H1 (cell line): ENCODE data around the gene TSNAXIP1. TPM values are rescaled to one million over a fixed set of nuclear protein-coding genes. Genes with fewer than 3 reads are reported as not detected.

Source experiments
- BRCA1 ChIP-seq: IDR thresholded peaks from 2 replicates; pipeline ENCODE4 v1.6.1; 2012; ENCODE audit warnings: low read depth, low read length, improper control_type of control experiment
- EGR1 ChIP-seq: IDR thresholded peaks from 2 replicates; pipeline ENCODE4 v1.6.1; 2011; ENCODE audit warnings: low read depth, low read length, borderline replicate concordance
- polyA plus RNA-seq, 7 experiments: library from polyadenylated mRNA; depleted of rRNA in 3 of 7; stranded (reverse) in 5 of 7; unstranded in 2 of 7; fragments of >200 nt in 5 of 7; fragments of 200-250 nt in 2 of 7; gene quantifications; 1 replicate in 5 of 7; 2 replicates in 1 of 7; 4 replicates in 1 of 7; pipeline versions ENCODE4 v1.2.1 to v1.2.3, GENCODE V29; 2011 to 2013; ENCODE audit warnings: missing spikeins in 2 of 7, mixed read lengths in 2 of 7
- total RNA-seq: library from RNA; stranded (reverse); fragmentation: NEBNext Ultra II Directional; extraction: Animal tissue kit (Norgen Biotek cat#: 25700); gene quantifications from 2 replicates; pipeline ENCODE4 v1.2.1, GENCODE V29; 2021
- TF ChIP-seq, protein P1 (sequence below): IDR thresholded peaks from 2 replicates; pipeline ENCODE4 v1.6.1; 2011; ENCODE audit warnings: low read length, improper control_type of control experiment
- TF ChIP-seq, protein P2 (sequence below): IDR thresholded peaks from 2 replicates; pipeline ENCODE4 v1.6.1; 2011; ENCODE audit warnings: low read depth, mild to moderate bottlenecking, low read length; ENCODE audit not compliant: insufficient read depth

The TSNAXIP1 gene
- total and polyA plus RNA-seq, 2 of the 8 experiments (the other 6 are each of a cell fraction or from before 2014, with no cell fraction given), result 0.37 to 0.94 TPM

DNA sequence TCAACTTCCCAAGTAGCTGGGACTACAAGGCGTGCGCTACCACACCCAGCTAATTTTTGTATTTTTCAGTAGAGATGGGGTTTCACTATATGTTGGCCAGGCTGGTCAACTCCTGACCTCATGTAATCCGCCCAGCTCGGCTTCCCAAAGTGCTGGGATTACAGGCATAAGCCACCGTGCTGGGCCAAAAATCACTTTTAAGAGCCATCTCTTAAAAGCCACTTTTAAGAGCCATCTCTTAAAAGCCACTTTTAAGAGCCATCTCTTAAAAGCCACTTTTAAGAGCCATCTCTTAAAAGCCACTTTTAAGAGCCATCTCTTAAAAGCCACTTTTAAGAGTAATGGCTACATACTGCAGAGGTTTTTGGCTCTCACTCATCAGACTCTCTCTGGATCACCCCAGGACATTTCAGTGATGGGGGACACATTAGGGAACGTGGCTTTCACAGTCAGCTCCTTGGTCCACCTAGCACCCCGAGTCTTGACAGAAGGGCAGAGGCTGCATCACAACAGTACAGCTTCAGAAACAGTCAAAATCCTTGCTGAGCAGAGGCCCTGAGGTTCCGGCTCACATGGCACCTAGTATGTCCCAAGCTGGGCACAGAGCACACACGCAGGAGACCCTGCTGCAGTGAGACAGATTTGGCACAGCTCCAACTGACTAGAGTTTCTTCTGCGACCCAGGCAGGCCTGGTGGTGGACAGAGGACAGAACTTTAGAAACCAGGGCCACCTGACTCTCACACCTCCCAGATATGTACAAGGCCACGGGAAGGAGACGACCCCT lies 23.9 kb upstream of the TSNAXIP1 start (continued):
- TF ChIP-seq, protein P1, sequence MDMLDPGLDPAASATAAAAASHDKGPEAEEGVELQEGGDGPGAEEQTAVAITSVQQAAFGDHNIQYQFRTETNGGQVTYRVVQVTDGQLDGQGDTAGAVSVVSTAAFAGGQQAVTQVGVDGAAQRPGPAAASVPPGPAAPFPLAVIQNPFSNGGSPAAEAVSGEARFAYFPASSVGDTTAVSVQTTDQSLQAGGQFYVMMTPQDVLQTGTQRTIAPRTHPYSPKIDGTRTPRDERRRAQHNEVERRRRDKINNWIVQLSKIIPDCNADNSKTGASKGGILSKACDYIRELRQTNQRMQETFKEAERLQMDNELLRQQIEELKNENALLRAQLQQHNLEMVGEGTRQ, result no peak
- TF ChIP-seq EGR1, result no peak
- TF ChIP-seq, protein P2, sequence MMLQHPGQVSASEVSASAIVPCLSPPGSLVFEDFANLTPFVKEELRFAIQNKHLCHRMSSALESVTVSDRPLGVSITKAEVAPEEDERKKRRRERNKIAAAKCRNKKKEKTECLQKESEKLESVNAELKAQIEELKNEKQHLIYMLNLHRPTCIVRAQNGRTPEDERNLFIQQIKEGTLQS, result no peak
- TF ChIP-seq BRCA1, result no peak
